T-helper 1 cell treated with Interleukin-12 subunit alpha and Interleukin-12 subunit beta and Interleukin-4 antibody, amounts not matched to agents 30 ng/mL and 1 ng/mL, for 36 hours (primary cell): ENCODE data around the gene CCDC6. TPM values are rescaled to one million over a fixed set of nuclear protein-coding genes. Genes with fewer than 3 reads are reported as not detected.
"Not testable (repeated sequence)": the region's sequence is repeated elsewhere in the genome, so short reads cannot be mapped to it uniquely, and the experiment has no call there.

Source experiments
- intact Hi-C: fragments of 100-400 bp; cut with micrococcal nuclease; formaldehyde crosslinking; loops from one replicate; pipeline ENCODE4 v1.15.1; 2024
- total RNA-seq: library from RNA; stranded (reverse); gene quantifications from 2 replicates; pipeline ENCODE4 v1.2.3, GENCODE V29; 2022

Gene CCDC6
- total RNA-seq, 1 donor from 2014 or later: 58.0 TPM

DNA sequence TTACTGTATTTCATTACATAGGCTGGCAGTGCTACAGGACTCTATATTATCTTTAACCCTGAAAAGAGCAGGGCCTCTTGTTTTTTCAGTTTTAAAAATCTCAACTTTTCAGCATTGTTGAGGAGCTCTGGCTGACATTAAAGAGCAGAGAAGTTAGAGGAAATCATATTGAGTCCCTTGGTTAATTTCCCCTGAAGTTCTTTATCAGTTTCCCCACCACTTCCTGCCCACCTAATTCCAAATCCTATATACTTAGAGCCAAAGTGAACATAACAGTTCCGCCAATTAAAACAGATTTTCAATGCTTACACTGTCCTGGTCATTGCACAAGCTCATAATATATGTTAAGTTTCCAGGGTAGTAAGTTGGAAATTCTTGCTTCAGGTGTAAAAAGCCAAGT is 87.1 kb downstream of the CCDC6 start:
- intact Hi-C loops: no loop called here

GRCh38 chr10:59817773-59818172 is 88.6 kb downstream of the CCDC6 start:
- intact Hi-C loops: no loop called here

GRCh38 chr10:59814878-59815277 is 91.5 kb downstream of the CCDC6 start:
- intact Hi-C loops: no loop called here

DNA sequence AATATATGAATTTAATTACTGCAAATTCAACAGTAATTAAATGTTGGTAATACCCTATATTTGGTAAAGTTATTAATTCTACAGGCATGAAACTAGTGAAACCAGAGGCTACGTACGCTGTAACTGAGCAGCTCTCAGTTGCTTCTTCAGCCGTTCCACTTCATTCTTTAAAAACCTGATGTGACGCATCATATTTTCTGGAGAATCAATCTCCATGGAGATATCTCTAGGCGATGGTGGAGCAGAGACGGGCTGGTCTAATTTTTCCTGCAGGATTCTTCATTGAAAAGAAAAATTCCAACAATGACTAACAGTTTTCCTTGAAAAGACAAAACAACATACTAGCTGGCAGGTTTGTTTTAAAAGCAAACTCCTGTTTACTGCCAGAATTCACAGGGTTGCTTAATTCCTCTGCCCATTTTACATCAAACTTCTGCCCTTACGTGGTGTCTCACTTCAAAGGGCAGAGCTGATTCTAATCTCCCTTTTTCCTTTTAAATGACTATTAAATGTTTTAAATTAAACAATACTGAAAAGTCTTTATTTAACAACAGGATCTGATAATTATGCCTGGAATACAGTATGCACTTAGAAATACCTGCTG is 93.7 kb downstream of the CCDC6 start:
- intact Hi-C loops: no loop called here

DNA sequence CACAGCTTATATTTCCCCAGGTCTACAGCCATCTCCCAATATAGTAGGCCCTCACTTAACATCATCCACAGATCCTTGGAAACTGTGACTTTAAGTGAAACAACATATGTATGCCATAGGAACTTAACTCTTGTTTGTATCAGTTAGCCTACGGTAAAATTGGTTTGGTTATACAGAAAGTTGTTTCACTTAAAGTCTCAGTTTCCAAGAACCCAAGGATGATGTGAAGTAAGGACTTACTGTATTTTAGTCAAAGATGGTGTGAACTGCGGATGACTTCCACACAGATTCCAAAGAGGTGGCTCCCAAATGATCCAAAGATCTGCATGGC is 96.7 kb downstream of the CCDC6 start:
- intact Hi-C loops: loop anchor here (1.0 to 10.0 kb wide), 8 partner anchors 97 to 1025 kb away; partner anchors contain the start of gene CCDC6

- intact Hi-C loops: loop anchor here (1.0 to 10.0 kb wide), 8 partner anchors 97 to 1024 kb away; partner anchors contain the start of gene CCDC6
These were observed 97.3 kb downstream of the CCDC6 start for GRCh38 chr10:59808896-59809643.

GRCh38 chr10:59807629-59808620 is 98.4 kb downstream of the CCDC6 start:
- intact Hi-C loops: loop anchor here (2.0 to 10.0 kb wide), 5 partner anchors 97 to 1023 kb away; no protein-coding TSS in a partner anchor

DNA sequence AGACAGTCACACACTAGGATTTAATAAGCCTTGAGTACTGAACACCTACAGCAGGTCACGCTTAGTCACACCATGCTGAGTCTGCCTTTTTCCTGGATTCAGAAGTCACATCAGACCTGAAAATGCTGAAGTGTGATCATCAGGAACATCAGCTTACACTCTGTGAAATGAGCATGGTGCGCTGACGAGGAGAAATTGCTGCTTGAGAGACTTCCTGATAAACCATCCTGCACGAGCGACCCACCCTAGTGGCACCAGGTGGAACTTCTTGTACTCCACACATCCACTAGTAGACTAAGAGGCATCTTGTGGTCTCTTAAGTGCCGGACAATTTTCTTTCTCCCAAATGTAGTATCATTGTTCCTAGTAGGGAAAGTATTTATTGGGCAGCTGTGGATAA is 101.3 kb downstream of the CCDC6 start:
- intact Hi-C loops: loop anchor here (5.0 to 10.0 kb wide), 4 partner anchors 570 to 1020 kb away; no protein-coding TSS in a partner anchor

DNA sequence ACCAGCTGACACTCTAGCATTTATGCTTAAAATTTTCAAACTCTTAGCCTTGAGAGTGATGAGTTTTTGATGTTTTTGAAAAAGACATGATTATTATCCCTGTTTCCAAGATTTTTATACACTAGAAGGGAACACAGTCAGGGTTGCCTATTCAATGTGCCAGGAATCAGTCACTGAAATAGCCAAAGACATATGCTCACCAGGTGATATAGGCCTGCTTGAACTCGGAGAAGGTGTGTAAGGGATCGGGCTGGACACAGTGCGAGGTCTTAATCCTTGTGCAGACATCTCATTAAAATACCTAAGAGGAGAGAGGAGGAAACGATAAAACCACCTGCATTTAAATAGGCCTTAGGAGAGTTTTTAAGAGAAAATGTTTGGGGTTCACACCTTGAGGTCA is 102.1 kb downstream of the CCDC6 start:
- intact Hi-C loops: loop anchor here (10.0 kb wide), 2 partner anchors 569 to 1019 kb away; no protein-coding TSS in a partner anchor

DNA sequence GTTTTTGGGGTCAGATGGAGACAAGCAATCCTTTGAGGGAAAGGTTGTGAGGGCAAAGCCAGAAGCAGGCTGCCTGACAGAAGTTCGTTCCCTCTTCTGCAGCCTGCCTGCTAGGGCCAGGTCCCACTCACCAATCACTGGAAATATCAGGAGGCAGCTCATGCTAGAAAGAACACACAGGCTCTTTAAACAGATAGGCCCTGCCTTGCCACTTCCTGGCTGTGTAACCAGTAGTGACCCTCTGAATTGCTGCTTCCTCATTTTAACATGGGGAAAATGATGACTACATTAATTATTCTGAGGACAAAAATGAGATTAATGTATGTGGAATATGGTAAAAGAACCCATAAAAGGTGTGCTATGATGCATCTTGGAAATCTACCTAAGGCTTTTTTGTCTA is 102.6 kb downstream of the CCDC6 start:
- intact Hi-C loops: loop anchor here (10.0 kb wide), 2 partner anchors 569 to 1019 kb away; no protein-coding TSS in a partner anchor

DNA sequence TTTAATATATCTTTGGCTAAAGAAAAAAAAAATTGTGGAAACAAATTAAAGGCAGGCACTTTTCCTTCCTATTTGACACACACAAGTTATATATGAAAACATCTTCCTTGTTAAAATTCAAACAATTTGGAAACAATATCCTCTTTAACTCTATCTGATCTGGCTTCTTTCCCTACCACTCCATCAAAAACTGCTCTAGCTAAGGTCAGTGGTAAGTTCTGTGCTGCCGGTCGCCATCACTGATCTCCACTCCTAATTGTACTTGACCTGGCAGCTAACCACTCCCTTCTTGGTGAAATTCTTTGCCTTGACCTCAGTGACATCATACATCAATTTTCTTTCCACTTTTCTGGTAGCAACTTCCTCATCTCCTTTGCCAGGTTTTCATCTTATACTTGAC is 105.2 kb downstream of the CCDC6 start:
- intact Hi-C loops: loop anchor here (10.0 kb wide), 2 partner anchors 566 to 1016 kb away; no protein-coding TSS in a partner anchor

GRCh38 chr10:59799421-59799820 is 106.9 kb downstream of the CCDC6 start:
- intact Hi-C loops: no loop called here

DNA sequence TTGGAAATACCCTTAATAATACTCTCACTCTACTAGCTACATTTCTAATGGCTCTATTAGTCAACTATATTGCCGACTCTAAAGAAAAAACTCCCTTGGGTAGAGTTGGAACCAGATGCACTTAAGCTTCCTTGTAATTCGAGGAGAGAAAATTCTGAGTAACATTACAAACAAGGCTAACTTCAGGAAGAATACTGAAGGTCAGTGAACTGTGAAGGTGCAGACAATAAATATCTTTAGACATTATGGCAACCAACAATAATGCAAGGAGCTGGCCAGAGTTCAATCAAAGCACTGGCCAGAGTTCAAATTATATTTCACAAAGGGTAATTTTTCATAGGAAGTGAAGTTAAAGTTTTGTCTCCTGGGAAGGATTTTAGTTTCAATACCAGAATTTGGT is 112.4 kb downstream of the CCDC6 start:
- intact Hi-C loops: no loop called here

DNA sequence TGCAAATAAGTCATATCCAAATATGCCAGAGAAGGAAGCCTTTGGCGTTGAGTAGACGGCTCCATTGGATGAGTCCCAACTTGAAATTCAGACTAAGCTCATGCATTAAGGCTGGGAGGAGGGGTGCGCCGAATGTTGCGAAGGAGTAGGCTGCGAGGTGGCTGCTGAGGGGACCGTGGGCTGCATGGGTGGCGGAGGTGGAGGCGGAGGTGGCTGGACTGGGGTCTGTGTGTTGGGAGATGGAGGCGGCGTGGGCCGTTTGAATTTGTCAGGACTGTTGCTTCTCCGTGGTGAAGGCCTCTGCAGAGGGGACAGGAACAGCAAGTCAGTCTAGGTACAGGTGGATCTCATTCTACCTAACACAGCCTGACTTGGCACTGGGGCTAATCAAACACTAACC is 113.5 kb downstream of the CCDC6 start:
- intact Hi-C loops: no loop called here

GRCh38 chr10:59791601-59792000 is 114.8 kb downstream of the CCDC6 start:
- intact Hi-C loops: no loop called here

DNA sequence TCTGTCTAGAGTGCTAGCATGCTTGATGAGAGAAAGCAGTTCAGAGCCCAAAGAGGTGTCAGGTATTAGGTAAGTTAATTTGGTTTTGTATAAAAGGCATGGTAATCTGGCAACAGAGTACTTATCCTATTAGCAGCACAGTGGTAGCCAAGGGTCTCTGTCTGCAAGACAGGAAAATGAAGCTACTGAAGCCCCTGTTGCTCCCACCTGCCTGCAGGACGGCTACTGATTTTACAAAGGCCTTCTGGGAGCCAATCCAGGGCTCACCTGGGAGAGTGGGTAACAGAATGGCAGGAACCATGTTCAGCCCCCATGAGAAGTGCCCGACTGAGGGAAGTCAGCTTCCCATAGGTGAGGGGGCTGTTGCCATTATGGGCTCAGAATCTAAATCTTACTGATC is 116.3 kb downstream of the CCDC6 start:
- intact Hi-C loops: not testable (repeated sequence)

- intact Hi-C loops: not testable (repeated sequence)
These were observed 117.4 kb downstream of the CCDC6 start for GRCh38 chr10:59788914-59789313.

DNA sequence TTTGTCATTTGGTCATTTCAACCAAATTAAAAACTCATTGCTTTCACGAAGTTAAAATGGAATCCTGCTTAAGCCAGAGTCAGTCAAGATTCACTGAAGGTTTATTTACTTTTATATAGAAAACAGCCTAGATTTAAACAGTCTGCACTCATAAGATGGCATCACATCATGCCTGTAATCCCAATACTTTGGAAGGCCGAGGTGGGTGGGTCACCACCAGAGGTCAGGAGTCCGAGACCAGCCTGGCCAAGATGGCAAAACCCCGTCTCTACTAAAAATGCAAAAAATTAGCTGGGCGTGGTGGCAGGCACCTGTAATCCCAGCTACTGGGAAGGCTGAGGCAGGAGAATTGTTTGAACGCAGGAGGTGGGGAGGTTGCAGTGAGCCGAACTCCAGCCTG is 119.3 kb downstream of the CCDC6 start:
- intact Hi-C loops: not testable (repeated sequence)

DNA sequence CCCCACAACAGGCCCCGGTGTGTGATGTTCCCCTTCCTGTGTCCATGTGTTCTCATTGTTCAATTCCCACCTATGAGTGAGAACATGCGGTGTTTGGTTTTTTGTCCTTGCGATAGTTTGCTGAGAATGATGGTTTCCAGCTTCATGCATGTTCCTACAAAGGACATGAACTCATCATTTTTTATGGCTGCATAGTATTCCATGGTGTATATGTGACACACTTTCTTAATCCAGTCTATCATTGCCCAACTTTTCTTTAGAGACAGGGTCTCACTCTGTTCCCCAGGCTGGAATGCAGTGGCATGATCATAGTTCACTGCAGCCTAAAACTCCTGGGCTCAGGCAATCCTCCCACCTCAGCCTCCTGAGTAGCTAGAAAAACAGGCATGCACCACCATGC is 120.9 kb downstream of the CCDC6 start:
- intact Hi-C loops: not testable (repeated sequence)

GRCh38 chr10:59781511-59781910 is 124.8 kb downstream of the CCDC6 start:
- intact Hi-C loops: no loop called here

GRCh38 chr10:59779756-59780533 is 126.4 kb downstream of the CCDC6 start:
- intact Hi-C loops: no loop called here
